ENCODE data around the gene AGBL1. TPM values are rescaled to one million over a fixed set of nuclear protein-coding genes. Genes with fewer than 3 reads are reported as not detected.
"Not testable (repeated sequence)": the region's sequence is repeated elsewhere in the genome, so short reads cannot be mapped to it uniquely, and the experiment has no call there.

The AGBL1 gene
- total RNA-seq, 1 experiment from 2014 or later = 0.02 TPM

- no peak for DNase-seq (ENCODE audit: extremely low read depth, low read depth)
These were observed 769.5 kb downstream of the AGBL1 start for GRCh38 chr15:86849136-86849535.

DNA sequence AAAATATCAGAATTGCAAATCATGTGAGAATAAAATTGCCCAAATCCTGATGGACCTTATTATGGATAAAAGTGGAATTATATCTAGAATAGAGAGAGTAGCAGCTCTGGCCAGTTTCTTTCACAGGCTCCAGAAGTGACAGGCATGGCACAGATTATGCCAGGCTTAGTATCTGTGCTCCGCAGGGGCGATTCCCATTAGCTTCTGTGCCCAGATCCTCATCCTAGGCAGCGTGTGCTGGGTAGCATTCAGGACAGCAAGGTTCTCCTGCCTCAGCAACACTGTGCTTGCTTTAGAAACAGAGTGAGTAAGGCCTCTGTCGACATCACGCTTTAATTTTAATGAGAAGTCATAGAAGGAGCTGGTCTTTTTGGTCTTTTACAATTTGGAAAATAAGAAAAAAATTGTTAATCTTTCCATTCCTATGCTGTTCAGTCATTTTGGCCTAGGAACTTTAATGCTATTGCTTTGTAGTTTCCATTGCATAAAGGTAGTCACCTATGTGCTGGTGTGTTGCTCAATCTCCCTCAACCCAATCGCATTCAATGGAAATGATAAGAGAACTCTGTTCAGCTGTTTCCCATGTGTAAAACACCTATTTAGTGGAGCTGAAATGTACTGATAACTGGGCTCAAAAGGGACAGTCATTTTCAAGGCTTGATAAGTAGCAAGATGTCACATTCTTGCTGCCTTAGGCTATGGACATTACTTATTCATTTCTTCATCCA lies 770.1 kb downstream of the AGBL1 start:
- DNase-seq (ENCODE audit: extremely low read depth, low read depth) = no peak

- no peak for DNase-seq (ENCODE audit: extremely low read depth, low read depth)
These were observed 771.3 kb downstream of the AGBL1 start for GRCh38 chr15:86850939-86851338.

DNA sequence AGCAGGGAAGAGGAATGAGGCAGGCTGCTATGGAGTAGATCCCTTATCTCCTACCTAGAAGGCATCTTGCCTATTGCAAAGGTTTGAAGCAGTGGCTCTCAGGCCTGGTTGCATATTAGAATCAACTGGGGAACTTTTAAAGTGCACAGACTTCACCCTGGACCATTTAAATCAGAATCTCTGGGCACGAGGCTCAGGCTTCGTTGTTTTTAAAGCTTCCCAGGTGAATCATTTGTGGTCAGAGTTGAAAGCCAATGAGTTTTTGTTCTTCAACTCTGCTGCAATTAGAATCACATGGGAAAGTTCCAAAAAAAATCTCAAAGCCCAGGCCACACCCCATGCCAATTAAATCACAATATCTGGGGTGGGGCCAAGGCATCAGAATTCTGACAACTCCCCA lies 773.1 kb downstream of the AGBL1 start:
- no peak for DNase-seq (ENCODE audit: extremely low read depth, low read depth)

DNA sequence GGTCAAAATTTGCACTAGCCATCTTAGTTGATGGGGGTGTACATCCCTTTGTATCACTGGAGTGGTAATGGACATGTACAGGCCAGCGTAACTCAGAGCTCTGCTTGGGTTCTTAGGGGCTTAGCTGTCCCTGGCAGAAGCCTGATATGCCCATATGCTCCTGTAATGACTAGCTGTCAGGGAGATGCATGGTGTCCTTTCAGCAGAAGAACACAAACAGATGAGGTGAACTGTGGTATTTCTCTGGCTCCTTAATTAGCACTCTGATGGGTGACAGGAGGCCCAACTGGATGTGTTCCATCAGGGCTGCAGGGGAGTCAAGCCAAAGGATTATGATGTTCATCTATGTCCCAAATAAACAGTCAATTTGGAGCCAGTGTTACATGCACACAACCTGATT lies 774.5 kb downstream of the AGBL1 start:
- DNase-seq (ENCODE audit: extremely low read depth, low read depth) = no peak

GRCh38 chr15:86855307-86856291 lies 775.9 kb downstream of the AGBL1 start:
- no peak for DNase-seq (ENCODE audit: extremely low read depth, low read depth)

DNA sequence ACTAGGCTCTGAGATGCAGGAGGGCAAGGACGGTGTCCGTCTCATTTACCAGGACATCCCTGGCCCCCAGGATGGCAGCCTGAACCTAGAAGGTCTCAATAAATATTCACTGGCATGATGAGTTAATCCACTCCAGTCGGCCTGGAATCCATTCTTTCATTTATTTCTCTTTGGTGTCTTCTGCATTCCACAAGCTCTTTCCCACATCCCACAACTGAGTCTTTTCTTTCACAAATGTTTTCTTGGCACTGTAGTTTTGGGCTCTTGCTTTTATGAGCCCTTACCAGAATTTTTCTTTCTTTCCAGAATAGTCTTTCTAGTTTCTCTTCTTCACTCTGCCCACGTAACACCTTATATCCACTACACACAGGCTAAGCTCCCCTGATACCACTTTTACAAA lies 778.0 kb downstream of the AGBL1 start:
- no peak for DNase-seq (ENCODE audit: extremely low read depth, low read depth)

DNA sequence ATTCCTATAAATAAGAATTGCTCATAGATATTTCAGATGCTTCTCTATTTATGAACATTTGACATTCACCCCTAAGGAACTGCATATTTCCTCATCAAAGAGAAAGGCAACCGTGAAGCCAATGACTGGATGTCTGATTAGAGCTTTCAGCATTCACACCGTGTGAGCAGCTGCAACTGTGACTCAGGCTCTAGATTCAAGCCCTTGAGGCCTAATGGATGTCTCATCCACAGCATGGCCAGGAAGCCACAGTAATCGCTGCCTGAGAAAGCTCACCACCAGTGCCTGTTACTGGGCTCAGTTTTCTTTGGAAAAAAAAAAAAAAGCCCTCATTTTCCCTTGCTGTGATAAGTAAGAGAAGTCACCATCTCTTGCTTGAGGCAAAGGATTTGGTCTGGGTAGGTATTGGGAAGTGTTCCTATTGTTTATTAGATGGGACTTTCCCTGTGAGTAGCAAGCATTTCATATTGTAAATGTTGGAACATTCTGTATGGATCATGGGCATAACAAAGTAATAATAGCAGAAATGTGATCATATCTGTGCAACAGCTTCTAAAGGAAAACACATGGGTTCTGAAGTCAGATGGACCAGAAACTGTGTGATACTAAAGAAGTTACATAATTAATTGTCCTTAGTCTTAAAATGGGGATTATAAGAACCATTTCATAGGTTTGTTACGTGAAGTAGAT lies 783.7 kb downstream of the AGBL1 start:
- no peak for DNase-seq (ENCODE audit: extremely low read depth, low read depth)

DNA sequence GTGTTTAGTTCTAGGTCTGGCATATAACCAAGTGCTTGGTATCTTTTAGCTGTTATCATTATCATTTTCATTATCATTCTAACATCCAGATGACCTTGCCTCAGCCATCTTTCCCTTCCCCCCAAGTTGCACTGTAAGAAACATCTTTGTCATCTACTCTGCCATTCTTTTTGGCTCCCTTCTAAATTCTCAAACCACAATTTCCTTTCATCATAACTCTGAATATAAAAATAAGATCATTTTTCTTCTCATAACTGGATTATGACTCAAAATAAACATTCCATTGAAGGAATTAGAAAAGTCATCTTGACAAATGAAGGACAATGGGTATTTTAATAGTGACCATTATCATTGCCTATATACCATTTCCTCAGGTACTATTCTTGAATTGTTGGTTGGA lies 786.2 kb downstream of the AGBL1 start:
- no peak for DNase-seq (ENCODE audit: extremely low read depth, low read depth)

DNA sequence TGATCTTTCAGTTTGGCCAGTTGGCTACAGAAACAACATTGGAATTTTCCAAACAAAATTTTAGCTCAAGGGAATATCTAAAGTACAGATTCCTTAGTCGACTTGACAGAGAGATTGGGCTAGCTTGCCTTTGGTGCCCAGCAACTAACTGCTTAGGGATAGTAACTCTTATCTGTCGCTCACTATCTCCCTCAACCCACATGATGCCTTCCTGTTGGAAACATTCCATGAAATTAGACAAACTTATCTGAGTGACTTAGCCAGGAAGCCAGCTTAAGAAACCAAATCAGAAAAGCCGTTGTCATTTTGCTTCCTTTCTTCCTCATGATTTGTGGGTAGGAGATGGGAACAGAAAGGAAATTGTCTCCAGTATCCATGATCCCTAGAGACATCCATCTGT lies 791.2 kb downstream of the AGBL1 start:
- no peak for DNase-seq (ENCODE audit: extremely low read depth, low read depth)

- DNase-seq (ENCODE audit: extremely low read depth, low read depth) = no peak
These were observed 792.3 kb downstream of the AGBL1 start for GRCh38 chr15:86871964-86872363.

DNA sequence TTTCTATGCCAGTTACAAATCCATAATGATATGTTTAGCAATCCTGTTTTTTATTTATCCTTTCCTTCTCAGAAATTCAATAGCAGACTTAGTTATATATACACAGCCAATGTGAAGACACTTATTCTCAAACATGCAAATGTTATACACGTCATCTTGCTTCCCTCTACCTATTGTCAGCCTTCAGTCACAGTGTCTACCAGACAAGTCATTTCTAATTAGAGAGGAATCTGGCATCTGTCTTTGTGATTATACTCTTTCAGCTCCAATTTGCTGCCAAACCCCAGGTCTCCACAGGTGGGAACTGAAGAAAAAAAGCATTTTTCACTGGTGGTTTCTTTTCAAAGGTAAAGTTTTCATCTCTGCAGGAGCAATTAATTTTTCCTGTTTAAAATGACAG lies 793.1 kb downstream of the AGBL1 start:
- no peak for DNase-seq (ENCODE audit: extremely low read depth, low read depth)

- DNase-seq (ENCODE audit: extremely low read depth, low read depth) = no peak
These were observed 795.4 kb downstream of the AGBL1 start for GRCh38 chr15:86875067-86875466.

- DNase-seq (ENCODE audit: extremely low read depth, low read depth) = no peak
These were observed 796.8 kb downstream of the AGBL1 start for GRCh38 chr15:86876387-86876944.

GRCh38 chr15:86877171-86877631 lies 797.5 kb downstream of the AGBL1 start:
- no peak for DNase-seq (ENCODE audit: extremely low read depth, low read depth)

DNA sequence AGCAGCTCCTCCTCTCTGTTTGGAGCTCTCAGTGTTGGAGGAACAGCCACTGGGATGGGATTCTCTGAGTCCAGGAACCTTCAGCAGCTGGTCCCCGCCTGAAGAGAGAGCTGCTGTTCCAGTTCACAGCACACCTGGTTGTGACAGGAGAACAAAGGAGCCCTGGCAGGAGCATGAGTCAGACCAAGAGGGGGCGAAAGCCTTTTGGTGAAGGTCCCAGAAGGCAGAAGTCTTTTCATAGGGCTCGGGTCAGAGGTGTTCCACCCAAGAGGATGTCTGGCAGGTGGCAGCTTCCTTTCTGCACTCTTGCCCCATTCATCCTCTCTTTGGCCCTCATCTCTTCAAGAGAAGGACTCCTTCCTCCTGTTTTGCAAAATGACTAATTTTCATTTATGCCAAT lies 799.2 kb downstream of the AGBL1 start:
- not testable (repeated sequence) for DNase-seq (ENCODE audit: extremely low read depth, low read depth)

DNA sequence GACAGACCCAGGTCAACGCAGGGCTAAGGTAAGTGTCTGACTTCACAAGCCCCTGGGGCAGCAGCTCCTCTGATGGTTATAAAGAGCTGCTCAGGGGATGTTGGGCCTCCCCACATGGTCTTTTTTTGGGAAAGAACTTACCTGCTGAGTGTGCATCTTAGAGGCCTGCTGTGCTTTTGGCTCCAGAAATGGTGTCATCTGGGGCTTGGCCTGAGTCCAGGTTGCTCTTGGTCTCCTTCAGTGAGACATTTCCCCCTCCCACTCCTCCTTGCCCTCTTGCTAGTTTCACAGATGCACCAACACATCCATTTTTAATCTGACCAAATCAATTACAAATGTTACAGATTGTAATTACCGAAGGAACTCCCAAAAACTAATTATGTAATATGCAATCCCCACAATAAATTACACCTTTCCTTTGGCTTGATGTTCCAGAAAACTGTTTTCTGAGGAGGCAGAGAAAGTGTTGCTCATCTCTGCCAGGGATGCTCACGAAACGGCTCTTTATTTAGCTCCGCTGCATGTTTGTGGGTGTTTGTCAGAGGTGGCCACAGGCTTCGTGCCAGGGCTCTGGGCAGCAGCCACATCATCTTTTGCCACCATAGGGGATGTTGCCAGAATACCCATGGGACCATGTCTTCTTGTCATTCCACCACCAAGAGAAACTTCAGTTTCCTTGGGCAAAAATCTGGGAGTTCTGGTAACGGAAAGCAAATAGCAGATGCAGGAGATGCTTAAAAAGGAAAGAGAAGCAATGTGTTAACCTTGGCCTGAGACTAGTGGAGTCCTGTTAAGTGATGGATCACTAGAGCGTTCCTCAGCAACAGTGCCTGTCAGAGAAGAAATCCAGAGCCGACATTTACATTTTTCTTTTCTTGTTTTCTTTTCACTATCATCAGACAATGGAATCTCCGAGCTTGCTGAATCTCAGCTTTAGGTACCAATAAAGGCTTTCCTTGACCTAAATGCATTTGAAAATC lies 799.9 kb downstream of the AGBL1 start:
- DNase-seq (ENCODE audit: extremely low read depth, low read depth) = no peak

- no peak for DNase-seq (ENCODE audit: extremely low read depth, low read depth)
These were observed 805.9 kb downstream of the AGBL1 start for GRCh38 chr15:86885616-86886015.

GRCh38 chr15:86892774-86893449 lies 813.2 kb downstream of the AGBL1 start:
- no peak for DNase-seq (ENCODE audit: extremely low read depth, low read depth)

All from NCI-H460 (cell line).